ENCODE measurements around the gene SCCPDH. TPM values are rescaled to one million over a fixed set of nuclear protein-coding genes. Genes with fewer than 3 reads are reported as not detected.

Gene SCCPDH
- total RNA-seq = 80.0 and 101 TPM in 2 replicates

GRCh38 chr1:246724016-246724730 lies at the start of gene SCCPDH:
Gene SCCPDH, plus strand, starts transcription at chr1:246724409. Its CDS starts 14 bp downstream, at chr1:246724423.

Small RNA genes within 50 kb of the gene (small RNA-seq; reads per million reads assigned to genes)
- gene AC113174.1 = not detected

Other genes starting within 250 kb of the SCCPDH start
- gene SMYD3, start 217.1 kb upstream of the SCCPDH start, total RNA-seq = 22.7 and 31.4 TPM in 2 replicates
- gene TFB2M, start 158.1 kb upstream of the SCCPDH start, total RNA-seq = 18.2 and 20.5 TPM in 2 replicates
- 27.4 and 32.2 TPM in 2 replicates for gene CNST, start 158.0 kb upstream of the SCCPDH start, total RNA-seq
- 33.1 and 36.3 TPM in 2 replicates for gene AHCTF1, start 207.5 kb downstream of the SCCPDH start, total RNA-seq